Adrenal gland (tissue), 5 donors: ENCODE data around the gene IMPG2.

Source experiments
- CTCF ChIP-seq, 6 experiments: fragments of 450-650 bp in 4 of 6; fragments of 200-600 bp in 2 of 6; sonication (generic) in 1 of 6; IDR thresholded peaks; 1 replicate in 5 of 6; 2 replicates in 1 of 6; pipeline versions ENCODE4 v1.5.1 to v1.8.0; 2016 to 2021; ENCODE audit warnings: antibody characterized with exemption in 6 of 6, mild to moderate bottlenecking in 2 of 6, moderate library complexity in 1 of 6
- POLR2A ChIP-seq, 2 donors: fragments of 450-650 bp; IDR thresholded peaks; one replicate each; pipeline ENCODE4 v1.6.1; 2017; ENCODE audit warnings: antibody characterized with exemption in 2 of 2, mild to moderate bottlenecking in 2 of 2, moderate library complexity in 1 of 2
- donor health status: DM: no; HTN: no; CAD: no.

GRCh38 chr3:101278727-101279126 lies 41.6 kb downstream of the IMPG2 start:
- TF ChIP-seq CTCF (IDR thresholded peaks at IDR 0.05) (no peak), POLR2A (IDR thresholded peaks at IDR 0.05) (no peak)
